A673 (cell line): Measurements from ENCODE around the gene NXF1.

Experiments
- EZH2 ChIP-seq: fragments of 200-600 bp; sonication (generic); IDR thresholded peaks from 2 replicates; pipeline ENCODE4 v1.6.1; 2017; ENCODE audit warnings: borderline replicate concordance, low read depth, mild to moderate bottlenecking, mixed read lengths, antibody characterized with exemption, low read length; ENCODE audit not compliant: poor library complexity, severe bottlenecking
- TF ChIP-seq, protein P1 (sequence below): fragments of 300-800, 200-600 bp; sonication (generic); conservative IDR thresholded peaks from 2 replicates; pipeline ENCODE4 v1.5.1; 2017; ENCODE audit warnings: low read depth, mild to moderate bottlenecking, antibody characterized with exemption, low read length, moderate library complexity, mixed read lengths

DNA sequence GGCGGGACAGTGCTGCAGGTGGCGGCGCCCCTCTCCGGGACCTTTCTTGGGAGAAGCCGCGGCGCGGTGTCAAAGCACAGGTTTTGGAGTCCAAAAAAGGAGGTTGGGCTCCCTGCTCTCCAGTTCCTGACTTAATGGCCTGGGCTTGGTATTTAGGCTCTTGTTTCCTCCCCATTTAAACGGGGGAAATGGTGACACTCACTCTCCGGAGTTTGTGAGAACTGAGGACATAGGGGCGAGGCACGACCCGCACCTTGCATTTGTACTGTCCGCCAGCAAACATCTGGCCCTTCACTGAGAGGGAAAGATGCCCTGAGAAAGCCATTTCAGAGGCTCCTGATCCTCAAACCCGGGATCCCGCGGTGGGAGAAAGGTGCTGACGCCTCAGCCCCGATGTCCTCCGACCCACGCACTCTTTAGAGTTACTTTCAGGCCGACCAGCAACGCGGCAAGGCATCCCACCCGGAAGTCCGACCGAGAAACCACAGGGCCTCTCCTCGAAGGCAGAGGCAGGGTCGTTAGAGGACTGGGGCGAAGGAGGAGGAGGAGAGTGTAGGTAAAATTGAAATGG is 37.0 kb upstream of the NXF1 start:
- TF ChIP-seq, protein P1, sequence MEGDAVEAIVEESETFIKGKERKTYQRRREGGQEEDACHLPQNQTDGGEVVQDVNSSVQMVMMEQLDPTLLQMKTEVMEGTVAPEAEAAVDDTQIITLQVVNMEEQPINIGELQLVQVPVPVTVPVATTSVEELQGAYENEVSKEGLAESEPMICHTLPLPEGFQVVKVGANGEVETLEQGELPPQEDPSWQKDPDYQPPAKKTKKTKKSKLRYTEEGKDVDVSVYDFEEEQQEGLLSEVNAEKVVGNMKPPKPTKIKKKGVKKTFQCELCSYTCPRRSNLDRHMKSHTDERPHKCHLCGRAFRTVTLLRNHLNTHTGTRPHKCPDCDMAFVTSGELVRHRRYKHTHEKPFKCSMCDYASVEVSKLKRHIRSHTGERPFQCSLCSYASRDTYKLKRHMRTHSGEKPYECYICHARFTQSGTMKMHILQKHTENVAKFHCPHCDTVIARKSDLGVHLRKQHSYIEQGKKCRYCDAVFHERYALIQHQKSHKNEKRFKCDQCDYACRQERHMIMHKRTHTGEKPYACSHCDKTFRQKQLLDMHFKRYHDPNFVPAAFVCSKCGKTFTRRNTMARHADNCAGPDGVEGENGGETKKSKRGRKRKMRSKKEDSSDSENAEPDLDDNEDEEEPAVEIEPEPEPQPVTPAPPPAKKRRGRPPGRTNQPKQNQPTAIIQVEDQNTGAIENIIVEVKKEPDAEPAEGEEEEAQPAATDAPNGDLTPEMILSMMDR = no peak
- no peak for TF ChIP-seq EZH2
